SW 1271 (cell line): Measurements from ENCODE around the gene PRPF40A.
"Not testable (repeated sequence)": the region's sequence is repeated elsewhere in the genome, so short reads cannot be mapped to it uniquely, and the experiment has no call there.

Experiments
- DNase-seq, 2 experiments: peaks; one replicate each; lab custom pipeline; 2025; lab: John Stamatoyannopoulos, UW

The PRPF40A gene

DNA sequence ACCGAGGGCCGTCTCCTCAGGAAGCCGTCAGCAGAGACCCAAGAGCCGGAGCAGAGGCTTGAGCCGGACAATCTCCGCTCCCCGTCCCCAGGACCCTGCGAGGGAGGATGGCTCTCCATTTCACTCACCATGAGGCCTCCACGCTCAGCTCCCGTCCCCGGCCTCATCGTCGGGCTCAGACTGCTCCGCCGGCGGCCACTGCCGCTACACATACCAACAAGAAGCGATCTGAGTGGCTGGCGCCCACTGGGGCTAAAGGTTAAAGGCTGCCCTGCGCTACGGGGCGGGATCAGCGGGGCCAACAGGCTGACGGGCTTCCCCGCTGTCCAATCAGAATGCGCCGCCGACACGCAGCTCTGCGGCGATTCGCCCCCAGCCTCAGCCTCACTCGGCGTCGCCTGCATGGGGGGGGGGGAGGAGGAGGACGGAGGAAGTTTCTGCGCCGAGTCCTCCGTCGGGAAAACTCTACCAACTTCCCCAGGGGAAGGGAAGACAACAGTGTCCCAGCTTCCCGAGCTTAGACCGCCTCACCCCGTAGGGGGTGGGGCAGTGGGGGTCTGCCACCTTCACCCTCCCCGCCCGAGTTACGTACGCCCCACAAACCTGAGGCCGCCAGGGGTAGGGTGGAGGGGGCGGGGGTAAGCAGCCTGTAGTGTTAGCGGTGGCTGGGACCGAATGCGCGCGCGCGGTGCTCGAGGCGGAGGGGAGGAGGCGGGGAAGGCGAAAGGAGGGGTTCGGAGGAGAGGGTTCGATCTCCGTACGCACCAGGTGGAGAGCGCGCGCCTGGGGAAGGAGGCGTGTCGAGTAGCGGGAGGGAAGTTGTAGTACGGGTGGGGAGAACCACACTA is at the start of gene PRPF40A:
PRPF40A (minus strand) TSS at position 234 of the 848 bp plus-strand sequence; CDS start at position 212, 22 bp downstream.
- peak; percentile 92 to 95 for DNase-seq

DNA sequence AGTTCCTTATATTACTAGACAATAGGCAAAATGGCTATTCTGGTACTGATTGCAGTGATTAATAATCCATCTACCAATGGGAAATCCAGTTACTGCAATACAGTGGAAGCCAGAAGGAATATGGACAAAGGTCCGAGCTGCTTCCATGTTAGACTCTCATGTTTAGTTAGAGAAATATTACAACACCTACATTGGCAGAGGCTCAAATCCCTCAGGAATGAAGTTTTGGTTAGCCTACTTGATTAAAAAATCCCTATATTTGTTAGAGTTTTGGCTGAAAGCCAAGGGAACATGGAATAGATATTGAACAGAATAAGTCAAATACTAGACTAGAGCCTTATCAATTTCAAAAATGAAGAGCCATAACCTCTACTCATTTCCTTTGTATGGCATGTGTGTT is 49.7 kb upstream of the PRPF40A start:
- DNase-seq = no peak

DNA sequence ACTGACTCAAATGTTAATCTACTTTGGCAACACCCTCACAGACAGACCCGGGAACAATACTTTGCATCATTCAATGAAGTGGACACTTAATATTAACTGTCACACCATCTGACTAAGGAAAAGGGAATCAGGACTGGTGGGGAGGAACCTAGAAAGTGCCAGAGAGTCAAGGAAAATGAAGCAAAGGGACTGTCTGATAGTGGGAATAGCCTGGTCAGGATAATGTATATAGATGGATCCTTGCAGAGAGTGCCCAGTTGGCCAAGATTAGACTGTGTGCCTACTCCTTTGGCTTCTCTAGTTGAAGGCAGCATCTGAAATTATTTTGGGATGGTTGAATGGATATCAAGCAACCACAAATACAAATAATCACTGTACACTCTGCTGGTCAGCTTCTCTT is 46.4 kb upstream of the PRPF40A start:
- no peak for DNase-seq

DNA sequence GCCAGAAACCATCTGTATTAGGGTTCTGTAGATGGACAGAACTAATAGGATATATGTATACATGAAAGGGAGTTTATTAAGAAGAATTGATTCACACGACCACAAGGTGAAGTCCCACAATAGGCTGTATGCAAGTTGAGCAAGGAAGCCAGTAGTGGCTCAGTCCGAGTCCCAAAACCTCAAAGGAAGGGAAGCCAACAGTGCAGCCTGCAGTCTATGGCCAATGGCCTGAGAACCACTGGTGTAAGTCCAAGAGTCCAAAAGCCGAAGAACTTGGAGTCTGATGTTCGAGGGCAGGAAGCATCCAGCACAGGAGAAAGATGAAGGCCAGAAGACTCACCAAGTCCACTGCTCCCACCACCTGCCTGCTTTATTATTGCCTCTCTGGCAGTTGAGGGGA is 45.9 kb upstream of the PRPF40A start:
- DNase-seq = not testable (repeated sequence)

DNA sequence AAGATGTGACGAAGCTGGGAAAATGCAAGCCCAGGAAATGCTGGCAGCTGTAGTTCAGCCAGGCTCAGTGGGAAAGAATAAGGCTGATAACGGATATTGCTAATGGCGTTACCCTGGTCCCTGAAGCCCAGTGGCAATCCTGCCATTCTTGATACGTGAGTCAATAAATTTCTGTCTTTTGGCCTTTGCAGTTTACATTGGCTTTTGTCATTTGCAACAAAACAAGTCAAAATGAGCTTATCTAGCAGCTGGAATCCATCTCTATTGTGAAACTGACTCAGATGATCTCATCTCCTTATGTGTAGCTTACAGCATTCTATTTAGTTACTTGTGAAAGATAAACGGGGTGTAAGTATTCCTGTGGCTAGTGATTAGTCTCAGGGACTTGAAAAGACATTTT is 44.9 kb upstream of the PRPF40A start:
- DNase-seq = no peak

DNA sequence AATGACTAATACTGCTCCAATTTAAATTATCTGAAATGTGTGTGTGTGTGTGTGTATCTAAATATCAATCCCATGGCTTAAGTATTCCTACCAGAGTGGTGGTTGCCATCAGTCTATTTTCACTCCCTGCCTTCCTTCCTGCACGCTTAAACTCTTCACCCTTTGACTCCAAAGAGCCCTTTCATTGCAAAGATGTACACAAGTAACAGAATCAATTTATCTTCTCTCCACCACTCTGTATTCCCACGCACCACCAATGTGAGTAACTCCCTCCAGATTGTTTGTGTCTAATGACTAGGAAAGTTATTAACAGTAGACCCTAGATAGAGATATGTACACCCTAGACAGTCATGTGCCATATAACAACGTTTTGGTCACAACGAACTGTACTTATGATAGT is 44.0 kb upstream of the PRPF40A start:
- no peak for DNase-seq

DNA sequence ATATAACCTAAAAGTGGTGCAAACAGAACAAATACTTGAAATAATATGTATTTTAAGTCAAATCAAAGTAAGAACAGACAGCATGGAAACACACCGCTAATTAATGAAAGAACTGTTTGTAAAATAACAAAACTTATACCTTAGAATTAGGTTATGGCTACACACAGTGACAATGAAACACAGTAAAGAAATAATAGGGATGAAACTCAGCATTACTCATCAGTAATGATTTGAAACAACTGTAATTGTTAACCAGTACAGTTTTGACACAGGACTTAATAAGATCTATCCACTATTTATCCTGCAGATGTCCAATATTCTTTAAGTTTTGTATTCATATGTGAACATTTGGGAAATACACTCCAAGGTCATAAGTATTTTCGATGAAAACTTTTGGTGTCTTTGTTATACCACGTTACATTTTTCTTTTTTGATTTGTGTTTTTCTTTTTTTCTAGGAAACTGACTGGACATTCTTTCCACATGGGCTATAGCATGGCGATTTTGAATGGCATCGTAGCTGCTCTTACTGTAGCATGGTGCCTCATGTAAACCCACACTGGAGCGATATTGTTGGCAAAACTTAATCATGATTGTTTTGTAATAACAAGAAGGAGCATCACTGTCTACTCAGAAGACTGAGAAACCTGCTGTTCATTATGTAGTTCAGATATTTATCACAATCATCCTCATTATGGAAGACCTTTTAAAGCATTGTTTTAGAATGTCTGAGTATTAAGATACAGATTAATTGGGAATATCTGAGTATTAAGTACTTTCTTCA is 42.2 kb upstream of the PRPF40A start:
- DNase-seq = no peak

DNA sequence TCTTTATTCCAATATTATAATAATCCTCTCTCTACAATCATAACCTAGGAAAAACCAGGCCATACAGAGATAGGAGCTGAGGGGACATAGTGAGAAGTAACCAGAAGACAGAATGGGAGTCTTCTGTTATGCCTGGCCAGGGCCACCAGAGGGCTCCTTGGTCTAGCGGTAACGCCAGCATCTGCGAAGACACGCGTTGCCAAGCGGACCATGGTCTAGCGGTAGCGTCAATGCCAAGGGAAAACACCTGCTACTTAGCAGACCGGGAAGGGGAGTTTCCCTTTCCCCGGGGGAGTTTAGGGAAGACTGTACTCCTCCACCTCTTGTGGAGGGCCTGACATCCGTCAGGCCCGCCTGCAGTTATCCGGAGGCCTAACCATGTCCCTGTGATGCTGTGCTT is 37.8 kb upstream of the PRPF40A start:
- DNase-seq = no peak

DNA sequence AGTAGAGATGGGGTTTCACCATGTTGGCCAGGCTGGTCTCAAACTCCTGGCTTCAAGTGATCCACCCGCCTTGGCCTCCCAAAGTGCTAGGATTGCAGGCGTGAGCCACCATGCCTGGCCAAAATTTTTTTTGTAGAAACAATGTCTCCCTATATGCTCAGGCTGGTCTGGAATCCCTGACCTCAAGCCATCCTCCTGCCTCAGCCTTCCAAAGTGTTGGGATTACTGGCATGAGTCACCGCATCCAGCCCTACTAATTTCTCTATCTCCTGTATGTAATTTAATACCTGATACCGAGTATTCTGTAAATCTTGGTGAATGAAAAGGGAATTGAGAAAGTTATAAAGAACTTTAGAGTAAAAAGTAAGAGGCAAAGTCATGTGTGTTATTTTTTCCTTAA is 30.5 kb upstream of the PRPF40A start:
- not testable (repeated sequence) for DNase-seq

DNA sequence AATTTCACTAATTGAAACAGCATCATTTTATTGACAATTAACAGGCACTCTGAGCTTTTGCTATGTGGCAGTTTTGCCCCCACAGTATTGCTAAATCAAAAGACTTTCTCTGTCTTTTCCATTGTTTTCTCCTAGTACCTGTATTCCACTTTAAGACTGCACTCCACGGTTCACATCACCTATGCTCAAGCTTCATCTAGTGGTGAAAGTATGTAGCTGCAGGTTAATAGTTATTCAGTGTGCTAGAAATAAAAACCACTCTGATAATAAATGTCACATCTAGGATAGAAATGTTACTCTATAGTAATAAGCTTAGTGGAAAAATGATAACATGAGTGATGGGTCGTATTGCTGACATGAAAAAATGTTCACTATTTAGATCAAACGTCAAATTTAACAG is 25.7 kb upstream of the PRPF40A start:
- peak in 1 of 2 experiments; percentile 48 for DNase-seq

DNA sequence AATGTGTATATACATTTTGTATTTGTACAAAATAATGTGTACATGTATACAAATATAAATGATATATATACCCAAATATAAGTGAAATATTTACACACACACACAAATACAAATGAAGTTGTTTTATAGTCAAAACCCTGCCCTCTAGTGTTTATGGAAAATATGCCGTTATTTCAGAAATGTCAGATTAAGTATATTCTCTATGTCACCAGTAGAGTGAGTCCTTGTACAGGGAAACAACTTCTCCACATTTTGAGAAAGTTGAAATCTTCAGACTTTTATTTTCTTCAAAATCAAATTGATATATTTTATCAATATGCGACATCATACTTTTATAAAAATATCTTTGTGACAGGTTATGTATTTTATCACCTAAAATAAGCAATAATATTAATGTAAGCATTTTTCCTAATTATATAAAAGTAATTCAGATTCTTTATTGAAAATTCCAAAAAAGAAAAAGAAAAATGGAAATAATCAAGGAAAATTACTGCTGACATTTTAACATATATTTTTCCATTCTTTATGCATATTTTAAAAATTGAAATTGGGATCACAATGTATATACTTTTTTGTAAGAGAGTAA is 23.6 kb upstream of the PRPF40A start:
- DNase-seq = peak in 1 of 2 experiments; percentile 78

DNA sequence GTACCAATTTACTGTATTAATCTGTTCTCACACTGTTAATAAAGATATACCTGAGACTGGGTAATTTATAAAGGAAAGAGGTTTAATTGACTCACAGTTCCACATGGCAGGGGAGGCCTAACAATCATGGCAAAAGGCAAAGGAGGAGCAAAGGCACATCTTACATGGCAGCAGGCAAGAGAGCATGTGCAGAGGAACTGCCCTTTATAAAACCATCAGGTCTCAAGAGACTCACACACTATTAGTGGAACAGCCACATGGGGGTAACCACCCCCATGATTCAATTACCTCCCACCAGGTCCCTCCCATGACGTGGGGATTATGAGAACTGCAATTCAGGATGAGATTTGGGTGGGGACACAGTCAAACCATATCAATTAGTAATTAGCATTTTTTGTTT is 22.4 kb upstream of the PRPF40A start:
- DNase-seq = not testable (repeated sequence)

DNA sequence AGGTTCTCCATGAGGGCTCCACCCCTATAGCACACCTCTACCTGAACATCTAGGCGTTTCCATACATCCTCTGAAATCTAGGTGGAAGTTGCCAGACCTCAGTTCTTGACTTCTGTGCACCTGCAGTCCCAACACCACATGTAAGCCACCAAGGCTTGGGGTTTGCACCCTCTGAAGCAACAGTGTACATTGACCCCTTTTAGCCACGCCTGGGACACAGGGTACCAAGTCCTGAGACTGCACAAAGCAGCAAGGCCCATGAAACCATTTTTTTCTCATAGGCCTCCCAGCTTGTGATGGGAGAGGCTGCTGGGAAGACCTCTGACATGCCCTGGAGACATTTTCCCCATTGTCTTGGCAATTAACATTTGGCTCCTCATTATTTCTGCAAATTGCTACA is 21.2 kb upstream of the PRPF40A start:
- no peak for DNase-seq

DNA sequence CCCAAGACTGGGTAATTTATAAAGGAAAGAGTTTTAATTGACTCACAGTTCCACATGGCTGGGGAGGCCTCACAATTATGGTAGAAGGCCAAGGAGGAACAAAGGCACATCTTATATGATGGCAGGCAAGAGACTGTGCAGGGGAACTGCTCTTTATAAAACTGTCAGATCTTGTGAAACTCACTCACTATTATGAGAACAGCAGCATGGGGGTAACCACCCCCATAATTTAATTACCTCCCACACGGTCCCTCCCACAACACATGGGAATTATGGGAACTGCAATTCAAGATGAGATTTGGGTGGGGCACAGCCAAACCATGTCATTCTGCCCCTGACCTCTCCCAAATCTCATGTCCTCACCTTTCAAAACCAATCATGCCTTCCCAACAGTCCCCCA is 20.2 kb upstream of the PRPF40A start:
- not testable (repeated sequence) for DNase-seq

DNA sequence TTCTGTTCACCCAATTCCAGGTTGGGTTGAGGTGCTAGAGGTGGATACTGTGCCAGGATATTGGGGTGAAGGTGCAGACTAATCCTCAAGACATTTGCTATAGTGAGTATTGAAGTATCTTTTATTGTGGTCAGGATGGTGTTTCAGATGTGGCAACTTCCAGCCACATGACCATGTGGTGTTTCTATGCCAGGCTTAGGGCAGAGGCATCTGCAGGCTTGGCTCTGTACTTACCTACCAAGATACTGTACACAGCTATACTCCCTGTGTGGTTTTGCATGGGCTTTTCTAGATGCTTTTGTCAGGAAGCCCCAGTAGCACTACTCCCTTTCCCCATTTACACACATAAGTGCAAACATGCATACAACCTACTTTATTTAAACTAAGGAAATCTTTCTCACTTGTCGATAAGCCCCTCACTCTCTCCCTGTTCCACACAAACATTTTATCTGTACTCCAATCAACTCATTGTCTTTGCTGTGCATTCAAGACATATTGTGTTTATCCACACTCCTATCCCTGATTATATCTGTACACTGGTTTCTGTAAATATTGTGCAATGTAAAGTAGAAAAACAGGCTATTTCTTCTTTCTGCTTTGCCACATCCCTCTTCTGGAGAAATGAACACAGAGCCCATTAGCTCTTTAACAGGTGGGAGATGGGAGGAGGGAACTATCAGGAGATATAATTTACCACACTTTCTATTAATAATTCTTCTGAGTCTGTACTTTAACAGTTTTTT is 13.5 kb upstream of the PRPF40A start:
- DNase-seq = no peak

DNA sequence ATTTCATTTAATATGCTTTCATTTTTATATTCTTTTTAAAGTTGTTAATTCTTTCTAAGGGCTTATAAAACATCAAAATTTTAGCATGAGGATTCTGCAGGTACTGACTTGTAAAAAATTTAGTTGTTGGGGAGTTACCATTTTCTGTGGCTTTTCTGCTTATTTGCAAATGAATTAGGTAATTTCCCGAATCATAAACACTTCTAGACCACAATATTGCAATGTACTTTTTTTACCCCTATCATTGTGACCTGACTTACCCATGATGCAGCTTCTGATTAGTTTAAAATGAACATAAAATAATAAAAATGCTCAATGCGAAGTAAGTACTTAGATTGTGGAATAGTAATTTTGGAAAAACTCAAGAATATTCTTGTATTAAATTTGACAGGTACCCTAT is 12.6 kb upstream of the PRPF40A start:
- no peak for DNase-seq

DNA sequence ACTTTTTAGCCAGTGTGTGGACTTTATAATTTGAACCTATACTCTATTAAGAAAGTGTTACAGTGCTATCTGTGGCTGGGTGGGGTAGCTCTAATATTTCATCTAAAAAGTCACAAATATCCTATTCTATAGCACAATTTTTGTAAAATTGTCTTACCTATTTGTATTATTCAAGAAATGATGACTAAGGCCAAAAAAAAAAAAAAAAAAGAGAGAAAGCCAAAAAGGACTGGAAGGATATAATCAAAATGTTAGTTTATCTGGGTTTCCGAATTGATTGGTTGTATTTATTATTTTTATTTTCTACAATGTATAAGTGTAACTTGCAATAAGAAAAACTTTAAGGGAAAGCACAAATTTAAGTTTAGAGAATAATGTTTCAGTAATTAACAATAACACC is 6.7 kb upstream of the PRPF40A start:
- DNase-seq = no peak

DNA sequence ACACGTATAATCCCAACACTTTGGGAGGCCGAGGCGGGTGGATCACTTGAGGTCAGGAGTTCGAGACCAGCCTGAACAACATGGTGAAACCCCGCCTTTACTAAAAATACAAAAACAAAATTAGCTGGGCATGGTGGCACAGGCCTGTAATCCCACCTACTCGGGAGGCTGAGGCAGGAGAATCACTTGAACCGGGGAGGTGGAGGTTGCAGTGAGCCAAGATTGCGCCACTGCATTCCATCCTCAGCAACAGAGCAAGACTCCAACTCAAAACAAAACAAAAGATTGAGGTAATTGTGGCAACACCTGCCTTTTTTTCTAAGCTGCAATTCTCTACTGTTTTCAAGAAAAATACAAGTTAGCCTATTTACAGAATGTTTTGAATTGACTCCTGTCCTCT is 5.4 kb upstream of the PRPF40A start:
- not testable (repeated sequence) for DNase-seq

DNA sequence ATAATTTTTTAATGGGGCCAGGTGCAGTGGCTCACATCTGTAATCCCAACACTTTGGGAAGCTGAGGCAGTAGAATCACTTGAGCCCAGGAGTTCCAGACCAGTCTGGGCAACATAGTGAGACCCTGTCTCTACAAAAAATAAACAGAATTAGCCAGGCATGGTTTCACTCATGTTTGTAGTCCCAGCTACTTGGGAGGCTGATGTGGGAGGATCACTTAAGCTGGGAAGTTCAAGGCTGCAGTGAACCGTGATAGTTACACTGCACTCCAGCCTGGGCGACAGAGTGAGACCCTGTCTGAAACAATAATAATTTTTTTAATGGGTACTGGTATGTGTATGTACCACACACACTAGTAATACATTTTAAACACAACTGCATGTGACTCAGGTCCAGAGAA is 3.5 kb upstream of the PRPF40A start:
- DNase-seq = no peak

DNA sequence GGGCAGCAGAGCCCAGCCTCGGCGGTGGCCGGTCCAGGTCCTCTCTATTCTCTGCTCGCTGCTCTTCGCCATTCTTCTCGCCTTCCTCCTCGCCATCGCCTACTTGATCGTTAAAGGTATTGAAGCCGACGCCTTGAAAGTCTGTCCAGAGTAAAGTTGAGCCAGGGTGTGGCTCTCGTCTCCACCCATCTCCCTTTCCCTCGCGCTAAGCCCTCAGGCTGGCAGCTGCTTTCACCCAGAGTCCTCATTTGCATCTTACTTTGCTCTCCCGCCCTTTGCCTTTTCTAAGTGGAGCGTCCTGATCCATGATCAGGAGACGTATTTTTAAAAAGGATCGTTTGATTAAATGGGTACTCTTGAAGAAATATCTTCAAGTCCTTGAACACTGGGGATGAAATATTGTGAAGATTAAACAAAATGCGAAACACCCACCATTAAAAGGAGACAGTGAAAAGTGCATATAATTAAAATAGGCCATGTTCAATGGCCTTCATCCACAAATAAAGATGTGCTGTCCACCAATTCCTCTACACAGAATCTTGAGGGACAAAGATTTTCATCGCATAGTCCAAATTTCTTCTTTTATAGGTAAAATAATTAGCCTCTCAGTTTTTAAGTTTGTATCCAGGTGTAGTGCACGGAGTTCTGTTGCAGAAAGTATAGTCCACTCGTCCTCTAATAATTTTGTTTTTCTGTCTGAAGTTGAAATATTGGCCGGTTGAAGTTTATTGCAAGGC is 1.8 kb upstream of the PRPF40A start:
- peak; percentile 25 to 74 for DNase-seq
